Erythroblast (primary cell): ENCODE measurements around the gene INPPL1.
A peak's percentile ranks its signal among the peaks of the same experiment; 100 is the strongest.

Experiments
- GATA1 ChIP-seq: IDR thresholded peaks from 2 replicates; pipeline ENCODE4 v1.6.1; 2011; ENCODE audit warnings: low read depth, mild to moderate bottlenecking, control low read depth, low read length, moderate library complexity
- POLR2A ChIP-seq: IDR thresholded peaks from 2 replicates; pipeline ENCODE4 v1.6.1; 2011; ENCODE audit warnings: mild to moderate bottlenecking, low read length

DNA sequence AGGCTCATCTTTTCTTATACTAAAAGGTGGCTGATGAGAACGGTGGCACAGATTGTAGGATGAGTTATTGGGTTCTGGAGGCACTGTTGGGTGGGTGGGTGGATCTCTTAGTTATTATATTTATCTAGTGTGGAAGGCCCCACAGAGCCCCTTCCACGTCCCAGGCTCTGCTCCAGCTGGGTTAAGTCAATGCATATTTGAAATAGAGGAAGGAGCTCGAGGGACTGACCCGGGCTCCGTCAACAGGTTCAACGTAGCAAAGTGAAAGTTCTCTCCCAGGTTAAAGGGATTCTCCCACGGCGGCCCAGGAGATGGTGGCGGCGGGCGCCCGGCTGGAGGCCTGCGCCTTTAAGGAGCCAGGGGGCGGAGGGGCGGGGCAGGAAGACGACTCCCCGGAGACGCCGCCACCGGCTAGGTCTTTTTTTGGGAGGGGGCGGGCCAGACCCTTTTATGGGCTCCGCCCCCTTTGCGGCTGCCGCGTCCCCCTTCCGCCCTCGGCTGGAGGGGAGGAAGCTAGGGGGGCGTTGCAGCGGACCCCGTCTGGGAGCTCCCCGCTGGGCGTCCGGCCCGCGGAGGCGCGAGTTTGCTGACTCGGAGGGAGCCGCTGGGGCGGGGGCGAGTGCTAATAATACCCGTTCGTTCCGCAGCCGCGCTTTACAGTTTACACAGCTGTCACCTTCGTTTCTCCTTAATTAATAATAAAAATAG, 1.5 kb upstream of the INPPL1 start:
- TF ChIP-seq POLR2A (peak; percentile 35), GATA1 (no peak)
